HG02763 (cell line): ENCODE measurements around the gene RBMXL3.

Experiments
- ATAC-seq: cut with Tn5 transposase; IDR thresholded peaks from one replicate; pipeline ENCODE4 v1.9.1; 2021; ENCODE audit warnings: mild to moderate bottlenecking, moderate library complexity; ENCODE audit not compliant: unreplicated experiment

RBMXL3 gene

DNA sequence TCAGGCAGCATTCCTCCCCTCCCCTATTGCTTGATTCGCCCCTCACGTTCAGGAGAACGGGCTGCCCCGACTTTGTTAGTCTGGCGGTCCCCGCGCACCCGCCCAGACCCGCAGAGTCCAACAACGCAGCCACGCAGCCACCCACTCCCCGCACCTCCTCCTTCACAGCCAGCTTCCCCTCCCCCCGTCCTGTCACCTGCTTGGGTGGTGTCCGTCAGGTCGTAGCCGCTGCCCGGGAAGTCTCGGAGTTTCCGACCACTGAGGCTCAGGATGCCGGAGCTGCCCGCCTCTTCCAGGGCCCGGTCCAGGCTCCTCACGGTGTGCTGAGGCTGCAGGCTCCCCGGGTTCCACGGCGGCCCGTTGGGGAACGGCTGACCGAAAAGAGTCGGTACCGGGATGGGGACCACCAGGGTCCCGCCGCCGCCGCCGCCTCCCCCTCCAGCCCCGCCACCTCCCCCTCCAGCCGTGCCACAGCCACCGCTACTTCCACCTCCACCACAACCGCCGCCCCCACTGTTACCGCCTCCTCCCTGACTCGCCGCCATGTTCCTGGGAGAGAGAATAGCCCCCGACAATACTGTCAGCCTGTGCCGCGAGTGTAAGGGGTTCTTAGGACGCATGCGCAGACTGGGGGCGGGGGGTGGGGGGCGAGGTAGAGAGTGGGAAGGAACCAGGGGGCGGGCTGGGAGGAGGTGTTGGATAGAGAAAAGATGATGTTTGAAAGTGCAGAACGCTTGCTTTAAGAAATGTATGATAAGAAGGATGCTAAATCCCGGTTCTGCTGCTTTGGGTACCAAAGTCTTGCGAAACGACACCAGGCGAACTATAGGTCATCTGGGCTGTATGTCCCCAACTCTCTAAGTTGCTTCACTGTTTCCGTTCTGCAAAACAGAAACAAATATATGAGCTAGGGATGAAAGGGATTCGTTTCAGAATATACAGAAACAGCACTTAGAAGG is 44.6 kb downstream of the RBMXL3 start, which contains the start of gene LRCH2:
Gene LRCH2, minus strand, starts transcription at position 600 of the 959 bp plus-strand sequence. Its CDS starts 55 bp downstream, at position 545.
- no peak for ATAC-seq

DNA sequence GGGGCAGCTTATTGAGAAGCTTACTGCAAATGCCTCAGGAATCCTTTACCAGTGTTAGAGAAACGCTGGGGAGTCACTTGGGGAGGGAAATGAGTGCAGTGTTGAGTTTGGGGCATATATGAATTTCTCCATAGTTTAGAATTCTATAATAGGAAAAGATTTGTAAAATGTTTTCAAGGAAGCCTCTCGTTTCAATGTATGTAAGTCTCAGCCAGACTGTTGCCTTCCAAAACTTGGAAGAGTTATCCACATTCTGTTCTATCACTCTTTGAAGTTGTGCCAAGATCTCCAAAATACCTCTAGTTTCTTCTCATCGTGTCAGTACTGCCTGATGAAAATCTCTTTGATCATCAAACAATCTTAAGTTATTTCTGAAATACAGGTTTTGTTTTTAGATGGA is 45.3 kb downstream of the RBMXL3 start:
- ATAC-seq: no peak

DNA sequence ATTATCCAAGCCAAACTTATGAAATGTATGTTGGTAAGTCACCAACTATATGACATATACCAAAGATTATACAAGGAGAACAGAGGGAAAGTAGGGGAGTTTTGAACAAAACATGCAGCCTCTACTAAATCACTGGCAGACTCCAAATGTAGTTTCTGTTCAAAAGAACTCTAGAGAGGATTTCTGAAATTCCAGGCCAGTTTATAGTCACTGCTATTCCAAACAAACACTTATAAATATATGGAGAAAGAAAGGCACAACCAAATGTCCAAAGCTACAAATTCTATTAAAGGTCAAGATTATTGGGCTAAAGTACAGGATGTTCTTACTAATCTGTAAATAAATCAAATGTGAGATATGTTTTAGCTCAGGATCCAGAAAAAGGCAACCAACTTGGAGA is 47.4 kb downstream of the RBMXL3 start:
- no peak for ATAC-seq

DNA sequence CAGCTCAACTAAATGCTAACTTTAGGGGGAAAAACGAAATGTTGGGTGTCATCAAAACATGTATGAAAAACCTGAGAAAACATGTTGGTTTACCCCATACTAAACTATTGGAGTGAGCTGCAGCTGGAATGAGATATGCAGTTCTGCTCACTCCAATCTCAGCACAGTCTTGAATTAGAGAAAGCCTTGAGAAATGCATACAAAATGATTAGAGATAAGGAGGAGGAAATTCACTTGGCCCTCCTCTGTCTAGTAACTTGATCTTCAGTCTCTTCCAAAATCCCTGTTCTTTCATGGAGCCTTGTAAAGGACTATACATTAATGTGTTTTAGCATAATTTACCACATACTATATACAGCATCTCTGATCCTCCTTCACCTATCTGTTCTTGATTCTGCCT is 47.8 kb downstream of the RBMXL3 start:
- no peak for ATAC-seq
